Measurements from ENCODE around the gene SPINK6.

SPINK6 gene

GRCh38 chr5:148230240-148230639, 27.4 kb downstream of the SPINK6 start:
- TF ChIP-seq POLR2AphosphoS5 (IDR thresholded peaks at IDR 0.05; ENCODE audit: borderline replicate concordance, low read depth, low read length), result no peak
- no peak for TF ChIP-seq EZH2 (IDR thresholded peaks at IDR 0.05)
- no peak for TF ChIP-seq FOXP2 (optimal IDR thresholded peaks at IDR 0.05; ENCODE audit: control extremely low read depth, extremely low read length, insufficient read depth)
- Histone ChIP-seq H3K9me3 (ENCODE audit: low read depth, low read length) (no peaks in the 10 kb centered on the region), H3K9ac (ENCODE audit: insufficient read length) (no peak overlapping the region), H3K36me3 (ENCODE audit: insufficient read depth, low read length) (no peaks in the 10 kb centered on the region), H3K27ac (no peak overlapping the region), H3K4me3 (no peak overlapping the region)
- no peak for DNase-seq (ENCODE audit: low read depth, low spot score)

- no peak for DNase-seq (ENCODE audit: low read depth, low spot score)
- Histone ChIP-seq H3K4me3 (no peak overlapping the region), H3K36me3 (ENCODE audit: insufficient read depth, low read length) (no peaks in the 10 kb centered on the region), H3K9ac (ENCODE audit: insufficient read length) (no peak overlapping the region), H3K27ac (no peak overlapping the region), H3K9me3 (ENCODE audit: low read depth, low read length) (no peaks in the 10 kb centered on the region)
- TF ChIP-seq FOXP2 (optimal IDR thresholded peaks at IDR 0.05; ENCODE audit: control extremely low read depth, extremely low read length, insufficient read depth), result no peak
- TF ChIP-seq EZH2 (IDR thresholded peaks at IDR 0.05), result no peak
- no peak for TF ChIP-seq POLR2AphosphoS5 (IDR thresholded peaks at IDR 0.05; ENCODE audit: borderline replicate concordance, low read depth, low read length)
These were observed 35.1 kb downstream of the SPINK6 start for GRCh38 chr5:148237785-148238417.

DNA sequence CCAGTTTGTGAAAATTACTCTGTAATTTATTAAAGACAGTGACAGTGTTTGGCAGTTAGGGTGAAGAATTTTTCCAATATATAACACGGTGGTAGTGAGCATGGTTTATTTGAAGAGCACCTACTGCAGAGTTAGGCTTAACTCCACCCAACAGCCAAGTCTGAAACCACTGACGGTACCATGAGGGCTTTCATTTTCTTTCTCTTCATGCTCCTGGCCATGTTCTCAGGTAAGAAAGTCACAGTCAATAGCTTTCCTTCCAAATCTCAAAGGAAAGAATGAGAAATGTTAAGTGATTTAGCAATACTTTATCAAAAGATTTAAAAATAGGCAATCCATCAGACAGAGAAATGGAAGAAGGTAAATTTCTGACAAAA, 35.6 kb downstream of the SPINK6 start, which contains the start of gene MARCOL:
TSS of gene MARCOL (plus strand) at position 108 of the 377 bp plus-strand sequence. CDS start at position 181, 73 bp downstream.
- Histone ChIP-seq H3K4me3 (no peak within 1 kb of the TSS), H3K36me3 (ENCODE audit: insufficient read depth, low read length) (no peaks in the 10 kb centered on the region), H3K27ac (no peak within 1 kb of the TSS), H3K9me3 (ENCODE audit: low read depth, low read length) (no peaks in the 10 kb centered on the region), H3K9ac (ENCODE audit: insufficient read length) (no peak within 1 kb of the TSS)
- no peak for DNase-seq (ENCODE audit: low read depth, low spot score)
- no peak for TF ChIP-seq FOXP2 (optimal IDR thresholded peaks at IDR 0.05; ENCODE audit: control extremely low read depth, extremely low read length, insufficient read depth)
- TF ChIP-seq POLR2AphosphoS5 (IDR thresholded peaks at IDR 0.05; ENCODE audit: borderline replicate concordance, low read depth, low read length), result no peak
- TF ChIP-seq EZH2 (IDR thresholded peaks at IDR 0.05), result no peak

DNA sequence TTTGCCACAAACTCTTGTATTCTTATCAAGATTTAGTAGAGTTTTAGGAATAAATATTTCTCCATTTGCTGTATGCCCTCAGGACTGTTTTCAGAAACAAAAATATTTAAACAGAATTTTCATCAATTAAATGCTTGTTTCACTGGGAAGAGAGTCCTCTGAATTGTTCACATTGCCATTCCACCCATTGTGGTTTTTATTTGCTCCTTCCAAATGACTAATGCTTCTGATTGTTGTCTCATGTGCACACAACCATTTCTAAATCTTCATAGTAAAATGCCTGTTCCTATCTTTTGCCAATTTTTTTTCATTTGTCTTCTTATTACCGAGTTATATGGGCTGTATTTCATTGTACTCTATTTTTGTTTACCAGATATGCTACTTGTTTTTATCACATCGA, 46.1 kb downstream of the SPINK6 start:
- no peaks in the 10 kb centered on the region for H3K9me3 ChIP-seq (ENCODE audit: low read depth, low read length)
- H3K4me3 ChIP-seq, result no peak overlapping the region
- no peak for DNase-seq (ENCODE audit: low read depth, low spot score)
- no peak overlapping the region for H3K9ac ChIP-seq (ENCODE audit: insufficient read length)
- H3K36me3 ChIP-seq (ENCODE audit: insufficient read depth, low read length), result no peaks in the 10 kb centered on the region
- TF ChIP-seq POLR2AphosphoS5 (IDR thresholded peaks at IDR 0.05; ENCODE audit: borderline replicate concordance, low read depth, low read length) (no peak), EZH2 (IDR thresholded peaks at IDR 0.05) (no peak), FOXP2 (optimal IDR thresholded peaks at IDR 0.05; ENCODE audit: control extremely low read depth, extremely low read length, insufficient read depth) (no peak)
- no peak overlapping the region for H3K27ac ChIP-seq

DNA sequence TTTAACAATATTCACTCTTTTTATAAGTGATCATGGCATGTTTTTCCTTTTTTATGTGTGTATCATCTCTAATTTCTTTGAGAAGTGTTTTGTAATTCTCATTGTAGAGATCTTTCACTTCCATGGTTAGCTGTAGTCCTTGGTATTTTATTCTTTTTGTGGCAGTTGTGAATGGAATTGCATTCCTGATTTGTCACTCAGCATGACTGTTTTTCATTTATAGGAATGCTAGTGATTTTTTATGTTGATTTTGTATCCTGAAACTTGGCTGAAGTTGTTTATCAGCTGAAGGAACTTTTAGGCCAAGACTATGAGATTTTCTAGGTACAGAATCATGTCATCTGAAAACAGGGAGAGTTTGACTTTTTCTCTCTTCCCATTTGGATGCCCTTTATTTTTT, 52.6 kb downstream of the SPINK6 start:
- H3K9me3 ChIP-seq (ENCODE audit: low read depth, low read length), result no peaks in the 10 kb centered on the region
- DNase-seq (ENCODE audit: low read depth, low spot score), result no peak

DNA sequence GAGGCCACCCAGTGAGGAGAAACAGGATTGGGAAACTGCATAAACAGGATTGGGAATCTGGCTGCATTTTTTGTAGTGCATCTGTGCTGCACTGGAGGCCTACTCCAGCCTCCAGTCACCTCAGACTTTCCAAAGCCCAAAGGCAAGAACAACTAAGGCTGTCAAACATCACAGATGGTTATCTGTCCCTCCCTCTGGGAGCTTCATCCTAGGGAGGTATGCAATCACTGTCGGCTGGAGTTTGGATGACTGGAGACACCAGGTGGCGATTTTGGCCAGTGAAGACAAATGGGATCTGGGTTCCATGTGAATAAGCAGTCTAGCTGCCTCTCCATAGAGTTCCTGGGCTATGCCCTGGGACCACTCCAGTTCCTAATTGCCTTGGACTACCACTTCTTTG, 56.4 kb downstream of the SPINK6 start:
- H3K36me3 ChIP-seq (ENCODE audit: insufficient read depth, low read length), result no peaks in the 10 kb centered on the region
- no peak overlapping the region for H3K4me3 ChIP-seq
- DNase-seq (ENCODE audit: low read depth, low spot score), result no peak
- H3K9ac ChIP-seq (ENCODE audit: insufficient read length), result no peak overlapping the region
- TF ChIP-seq EZH2 (IDR thresholded peaks at IDR 0.05) (no peak), POLR2AphosphoS5 (IDR thresholded peaks at IDR 0.05; ENCODE audit: borderline replicate concordance, low read depth, low read length) (no peak), FOXP2 (optimal IDR thresholded peaks at IDR 0.05; ENCODE audit: control extremely low read depth, extremely low read length, insufficient read depth) (no peak)
- H3K9me3 ChIP-seq (ENCODE audit: low read depth, low read length), result no peaks in the 10 kb centered on the region
- no peak overlapping the region for H3K27ac ChIP-seq

More for the DNA sequence above, 52.6 kb downstream of the SPINK6 start:
- Histone ChIP-seq H3K27ac (no peak overlapping the region), H3K9ac (ENCODE audit: insufficient read length) (no peak overlapping the region), H3K4me3 (no peak overlapping the region), H3K36me3 (ENCODE audit: insufficient read depth, low read length) (no peaks in the 10 kb centered on the region)
- no peak for TF ChIP-seq EZH2 (IDR thresholded peaks at IDR 0.05)
- TF ChIP-seq FOXP2 (optimal IDR thresholded peaks at IDR 0.05; ENCODE audit: control extremely low read depth, extremely low read length, insufficient read depth), result no peak
- no peak for TF ChIP-seq POLR2AphosphoS5 (IDR thresholded peaks at IDR 0.05; ENCODE audit: borderline replicate concordance, low read depth, low read length)

DNA sequence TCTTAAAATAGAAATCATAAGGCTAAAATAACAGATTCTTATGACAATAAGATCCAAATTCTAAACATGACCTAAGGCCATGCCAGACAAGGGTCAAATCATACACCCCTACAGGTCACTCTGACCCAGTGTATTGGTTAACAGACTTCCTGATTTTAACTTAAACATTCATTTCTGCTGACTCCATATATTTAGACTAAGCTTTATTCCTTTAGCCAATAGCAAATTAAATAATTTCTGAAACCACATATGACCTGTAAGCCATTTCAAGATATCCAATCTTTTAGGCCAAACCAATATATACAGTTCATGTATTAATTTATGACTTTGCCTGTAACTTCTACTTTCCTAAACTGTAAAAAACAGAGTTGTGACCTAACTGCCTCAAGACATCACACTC, 58.4 kb downstream of the SPINK6 start:
- TF ChIP-seq EZH2 (IDR thresholded peaks at IDR 0.05) (no peak), POLR2AphosphoS5 (IDR thresholded peaks at IDR 0.05; ENCODE audit: borderline replicate concordance, low read depth, low read length) (no peak), FOXP2 (optimal IDR thresholded peaks at IDR 0.05; ENCODE audit: control extremely low read depth, extremely low read length, insufficient read depth) (no peak)
- no peak overlapping the region for H3K4me3 ChIP-seq
- no peaks in the 10 kb centered on the region for H3K36me3 ChIP-seq (ENCODE audit: insufficient read depth, low read length)
- H3K27ac ChIP-seq, result no peak overlapping the region
- no peaks in the 10 kb centered on the region for H3K9me3 ChIP-seq (ENCODE audit: low read depth, low read length)
- DNase-seq (ENCODE audit: low read depth, low spot score), result no peak
- no peak overlapping the region for H3K9ac ChIP-seq (ENCODE audit: insufficient read length)

Measured in SK-N-MC (cell line).